ENCODE results near the gene RBM28.

The RBM28 gene

DNA sequence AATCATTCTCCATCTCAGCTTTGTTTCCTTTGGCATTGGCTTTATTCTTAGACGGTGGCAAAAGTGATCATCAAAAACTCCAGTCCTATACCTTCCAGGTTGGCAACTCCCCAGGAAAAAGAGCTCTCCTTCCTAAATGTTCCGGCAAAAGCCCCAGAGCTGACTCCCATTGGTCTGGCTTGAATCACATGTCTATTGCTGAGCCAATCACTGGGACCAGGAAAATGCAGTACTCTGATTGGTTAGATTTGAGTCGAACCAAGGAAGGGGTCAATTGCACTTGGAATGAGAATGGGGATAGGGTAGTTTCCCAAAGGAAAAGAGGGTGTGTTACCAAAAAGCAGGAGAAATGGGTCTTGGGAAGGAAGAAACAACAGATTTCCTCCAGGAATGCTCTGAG is 80.3 kb downstream of the RBM28 start:
- CTCF ChIA-PET = no interaction called here
- TF ChIP-seq, protein P1, sequence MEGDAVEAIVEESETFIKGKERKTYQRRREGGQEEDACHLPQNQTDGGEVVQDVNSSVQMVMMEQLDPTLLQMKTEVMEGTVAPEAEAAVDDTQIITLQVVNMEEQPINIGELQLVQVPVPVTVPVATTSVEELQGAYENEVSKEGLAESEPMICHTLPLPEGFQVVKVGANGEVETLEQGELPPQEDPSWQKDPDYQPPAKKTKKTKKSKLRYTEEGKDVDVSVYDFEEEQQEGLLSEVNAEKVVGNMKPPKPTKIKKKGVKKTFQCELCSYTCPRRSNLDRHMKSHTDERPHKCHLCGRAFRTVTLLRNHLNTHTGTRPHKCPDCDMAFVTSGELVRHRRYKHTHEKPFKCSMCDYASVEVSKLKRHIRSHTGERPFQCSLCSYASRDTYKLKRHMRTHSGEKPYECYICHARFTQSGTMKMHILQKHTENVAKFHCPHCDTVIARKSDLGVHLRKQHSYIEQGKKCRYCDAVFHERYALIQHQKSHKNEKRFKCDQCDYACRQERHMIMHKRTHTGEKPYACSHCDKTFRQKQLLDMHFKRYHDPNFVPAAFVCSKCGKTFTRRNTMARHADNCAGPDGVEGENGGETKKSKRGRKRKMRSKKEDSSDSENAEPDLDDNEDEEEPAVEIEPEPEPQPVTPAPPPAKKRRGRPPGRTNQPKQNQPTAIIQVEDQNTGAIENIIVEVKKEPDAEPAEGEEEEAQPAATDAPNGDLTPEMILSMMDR (conservative IDR thresholded peaks at IDR 0.05; ENCODE audit: low read depth) = no peak
- POLR2A ChIA-PET (ENCODE audit: low non-redundant PET) = no interaction called here
- DNase-seq (ENCODE audit: low spot score) = peak; percentile 21
- H3K27ac ChIP-seq = no peak overlapping the region

DNA sequence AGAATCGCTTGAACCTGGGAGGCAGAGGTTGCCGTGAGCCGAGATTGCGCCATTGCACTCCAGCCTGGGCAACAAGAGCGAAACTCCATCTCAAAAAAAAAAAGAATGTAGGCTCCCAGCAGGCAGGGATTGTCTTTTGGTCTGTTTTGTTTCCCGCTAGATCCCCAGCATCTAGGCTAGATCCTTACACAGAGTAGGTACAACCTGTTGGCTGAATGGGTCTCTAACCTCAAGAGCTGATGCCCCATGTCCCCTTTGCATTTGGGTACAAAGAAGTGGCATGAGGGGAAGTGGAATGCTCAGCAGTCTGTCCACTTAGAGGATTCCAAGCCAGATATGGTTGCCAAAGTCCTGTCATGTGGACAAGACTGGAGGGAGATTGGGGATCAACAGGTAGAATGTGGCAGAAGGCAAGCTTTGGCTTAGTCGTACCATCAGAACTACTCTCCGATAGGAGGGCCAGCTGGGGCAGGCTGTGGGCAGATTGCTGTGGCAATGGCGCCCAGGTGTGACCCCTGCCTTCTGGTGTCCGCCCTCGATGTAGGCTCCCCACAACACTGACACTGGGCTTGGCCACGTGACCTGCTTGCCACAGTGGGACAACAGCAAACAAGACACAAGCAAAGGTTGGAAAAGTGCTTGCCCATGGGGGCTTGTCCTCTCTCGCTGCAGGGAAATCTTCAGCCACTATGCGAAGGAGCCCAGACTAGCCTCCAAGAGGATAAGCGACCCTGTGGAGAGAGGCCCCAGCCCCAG is 81.3 kb downstream of the RBM28 start:
- TF ChIP-seq, protein P1 (conservative IDR thresholded peaks at IDR 0.05; ENCODE audit: low read depth) = no peak
- POLR2A ChIA-PET (ENCODE audit: low non-redundant PET) = no interaction called here
- CTCF ChIA-PET = no interaction called here
- no peak for DNase-seq (ENCODE audit: low spot score)
- no peak overlapping the region for H3K27ac ChIP-seq

DNA sequence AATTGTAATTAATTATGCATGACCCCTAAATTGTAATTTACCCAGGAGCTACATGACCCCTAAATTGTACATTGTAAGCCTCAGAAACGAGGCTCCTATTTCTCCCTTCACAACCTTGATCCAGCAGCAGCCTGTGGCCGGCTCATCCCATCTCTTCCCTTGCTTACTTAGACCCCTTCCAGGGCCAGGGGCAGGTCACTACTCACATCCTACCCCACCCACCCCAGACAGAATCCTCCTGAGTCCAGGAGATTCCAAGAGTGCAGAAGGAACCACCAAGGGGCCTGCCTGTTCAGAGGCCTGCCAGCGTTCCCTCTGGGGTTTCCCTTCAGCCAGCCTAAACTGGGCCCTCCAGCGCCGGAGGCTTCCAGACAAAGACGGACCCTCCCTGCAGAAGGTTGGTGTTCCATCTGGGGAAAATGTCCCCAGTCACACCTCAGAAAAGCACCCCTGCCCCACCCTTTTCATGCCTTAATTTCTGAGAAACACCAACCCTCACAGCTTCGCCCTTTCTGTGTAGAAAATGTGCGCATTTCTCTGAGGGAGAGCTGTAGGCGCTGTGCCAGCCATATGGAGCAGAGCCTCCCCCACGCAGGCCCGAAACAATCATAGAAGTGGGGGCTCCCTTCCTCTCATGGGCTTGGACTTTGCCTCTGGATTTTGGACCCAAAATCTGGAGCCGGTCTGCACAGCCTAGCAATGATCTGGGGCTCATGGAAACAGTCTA is 83.5 kb downstream of the RBM28 start:
- ChIA-PET CTCF (interaction anchor here (0.6 kb wide), 1 partner anchor 31 kb away, joined by 9 read pairs; no protein-coding TSS in a partner anchor), POLR2A (ENCODE audit: low non-redundant PET) (no interaction called here)
- no peak for DNase-seq (ENCODE audit: low spot score)
- TF ChIP-seq, protein P1 (conservative IDR thresholded peaks at IDR 0.05; ENCODE audit: low read depth) = no peak
- peak overlapping the region; percentile 90 for H3K27ac ChIP-seq

DNA sequence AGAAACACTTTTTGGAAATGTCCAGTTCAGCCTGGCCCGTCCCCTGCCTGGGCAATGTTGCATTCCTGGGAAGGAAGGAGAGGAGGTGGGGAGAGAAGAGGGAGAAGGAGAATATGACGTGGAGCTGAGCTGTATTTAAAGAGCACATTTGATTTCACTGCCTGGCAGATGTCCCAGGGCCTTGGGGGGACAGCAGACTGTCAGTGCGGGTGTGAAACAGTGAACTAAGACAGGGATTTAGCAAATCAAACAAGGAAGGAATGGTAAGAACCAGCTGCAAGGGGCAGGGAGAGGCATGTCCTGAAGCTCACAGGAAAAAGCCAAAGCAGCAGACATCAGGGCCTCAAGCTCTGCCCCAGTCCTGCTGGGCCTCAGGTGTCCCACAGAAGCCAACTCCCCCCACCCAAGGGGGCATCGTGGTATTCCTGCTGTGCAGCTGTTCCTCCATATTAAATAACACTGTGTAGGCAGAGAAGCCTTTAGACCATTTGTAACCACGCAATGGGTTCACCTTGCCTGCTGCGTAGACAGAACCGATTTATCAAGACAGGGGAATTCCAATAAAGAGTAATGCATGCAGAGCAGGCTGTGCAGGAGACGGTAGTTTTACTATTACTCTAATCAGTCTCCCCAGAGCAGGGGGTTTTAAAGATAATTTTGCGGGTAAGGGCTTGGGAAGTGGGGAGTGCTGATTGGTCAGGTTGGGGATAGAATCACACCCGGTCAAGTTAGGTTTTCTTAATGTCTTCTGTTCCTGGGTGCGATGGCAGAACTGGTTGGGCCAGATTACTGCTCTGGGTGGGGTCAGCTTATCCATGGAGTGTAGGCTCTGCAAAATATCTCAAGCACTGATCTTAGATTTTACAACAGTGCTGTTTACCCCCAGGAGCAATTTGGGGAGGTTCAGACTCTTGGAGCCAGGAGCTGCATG is 84.3 kb downstream of the RBM28 start:
- CTCF ChIA-PET = interaction anchor here (0.6 kb wide), 1 partner anchor 30 kb away, joined by 9 read pairs; no protein-coding TSS in a partner anchor
- peak; percentile 47 for DNase-seq (ENCODE audit: low spot score)
- peak overlapping the region; percentile 90 for H3K27ac ChIP-seq
- POLR2A ChIA-PET (ENCODE audit: low non-redundant PET) = no interaction called here
- TF ChIP-seq, protein P1 (conservative IDR thresholded peaks at IDR 0.05; ENCODE audit: low read depth) = no peak

DNA sequence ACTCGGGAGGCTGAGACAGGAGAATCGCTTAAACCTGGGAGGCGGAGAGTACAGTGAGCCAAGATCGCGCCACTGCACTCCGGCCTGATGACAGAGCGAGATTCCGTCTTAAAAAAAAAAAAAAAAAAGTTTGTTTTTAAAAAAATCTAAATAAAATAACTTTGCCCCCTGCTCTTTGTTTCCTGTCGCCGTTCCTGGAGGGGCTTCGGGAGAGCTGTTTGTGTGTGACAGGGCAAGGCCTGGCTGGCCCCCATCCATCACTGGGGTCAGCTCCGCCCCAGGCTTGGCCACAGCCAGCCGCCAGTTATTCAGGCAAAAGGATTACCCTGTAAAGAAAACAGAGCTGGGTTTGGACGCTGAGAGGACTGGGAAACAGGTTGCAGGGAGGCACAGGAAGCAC is 86.2 kb downstream of the RBM28 start:
- TF ChIP-seq, protein P1 (conservative IDR thresholded peaks at IDR 0.05; ENCODE audit: low read depth) = no peak
- ChIA-PET POLR2A (ENCODE audit: low non-redundant PET) (no interaction called here), CTCF (no interaction called here)
- DNase-seq (ENCODE audit: low spot score) = no peak
- H3K27ac ChIP-seq = peak overlapping the region; percentile 33; the same call in 1 of the 2 replicates

DNA sequence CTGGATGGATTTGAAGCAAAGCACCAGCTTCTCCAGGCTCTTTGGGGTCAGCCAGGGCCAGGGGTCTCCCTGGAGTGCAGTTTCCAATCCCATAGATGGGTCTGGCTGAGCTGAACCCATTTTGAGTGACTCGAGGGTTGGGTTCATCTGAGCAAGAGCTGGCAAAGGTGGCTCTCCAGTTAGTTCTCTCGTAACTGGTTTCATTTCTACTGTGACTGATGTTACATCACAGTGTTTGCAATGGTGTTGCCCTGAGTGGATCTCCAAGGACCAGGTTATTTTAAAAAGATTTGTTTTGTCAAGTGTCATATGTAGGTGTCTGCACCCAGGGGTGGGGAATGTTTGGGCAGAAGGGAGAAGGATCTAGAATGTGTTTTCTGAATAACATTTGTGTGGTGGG is 88.4 kb downstream of the RBM28 start:
- TF ChIP-seq, protein P1 (conservative IDR thresholded peaks at IDR 0.05; ENCODE audit: low read depth) = no peak
- ChIA-PET POLR2A (ENCODE audit: low non-redundant PET) (no interaction called here), CTCF (no interaction called here)
- DNase-seq (ENCODE audit: low spot score) = no peak
- H3K27ac ChIP-seq = no peak overlapping the region
